WERI-Rb-1 (cell line): ENCODE results near the gene NDRG4.
"Not testable (repeated sequence)": the region's sequence is repeated elsewhere in the genome, so short reads cannot be mapped to it uniquely, and the experiment has no call there.

ENCODE experiments used
- DNase-seq: peaks from one replicate; pipeline ENCODE4 v3.0.0-alpha.2; 2020
- H3K27ac ChIP-seq: fragments of 250-450 bp; sonication (Bioruptor Pico); 2 replicates; pipeline ENCODE4 v1.5.1; 2020; ENCODE audit warnings: mild to moderate bottlenecking, moderate library complexity
- H3K27me3 ChIP-seq: fragments of 250-450 bp; sonication (Bioruptor Pico); 2 replicates; pipeline ENCODE4 v1.5.1; 2021; ENCODE audit warnings: mild to moderate bottlenecking, low read depth, moderate library complexity; ENCODE audit not compliant: insufficient read depth, severe bottlenecking
- H3K36me3 ChIP-seq: fragments of 250-450 bp; sonication (Bioruptor Pico); 2 replicates; pipeline ENCODE4 v1.5.1; 2020; ENCODE audit warnings: mild to moderate bottlenecking, moderate library complexity
- H3K4me3 ChIP-seq: 2 replicates; pipeline ENCODE4 v1.5.1; 2011; ENCODE audit warnings: low read depth, mild to moderate bottlenecking, control low read depth, low read length
- H3K9me3 ChIP-seq: fragments of 250-450 bp; sonication (Bioruptor Pico); 2 replicates; pipeline ENCODE4 v1.5.1; 2021; ENCODE audit warnings: mild to moderate bottlenecking, moderate library complexity; ENCODE audit not compliant: severe bottlenecking
- CTCF ChIP-seq: IDR thresholded peaks from 2 replicates; pipeline ENCODE4 v1.5.1; 2011; ENCODE audit warnings: low read depth, mild to moderate bottlenecking, control low read depth, inconsistent platforms, low read length

NDRG4 gene

GRCh38 chr16:58485184-58485887 lies 14.6 kb upstream of the NDRG4 start:
- Histone ChIP-seq H3K4me3 (no peak overlapping the region), H3K36me3 (no peaks in the 10 kb centered on the region), H3K27ac (no peak overlapping the region), H3K9me3 (no peaks in the 10 kb centered on the region), H3K27me3 (no peaks in the 10 kb centered on the region)
- TF ChIP-seq CTCF = no peak
- DNase-seq = no peak

- no peaks in the 10 kb centered on the region for H3K9me3 ChIP-seq
- no peaks in the 10 kb centered on the region for H3K27me3 ChIP-seq
- TF ChIP-seq CTCF = peak; percentile 96
- H3K36me3 ChIP-seq = no peaks in the 10 kb centered on the region
- no peak overlapping the region for H3K27ac ChIP-seq
- no peak overlapping the region for H3K4me3 ChIP-seq
- peak; percentile 89 for DNase-seq
Measured at GRCh38 chr16:58487566-58488351, 12.2 kb upstream of the NDRG4 start.

GRCh38 chr16:58488531-58488930 lies 11.4 kb upstream of the NDRG4 start:
- no peak overlapping the region for H3K4me3 ChIP-seq
- H3K27ac ChIP-seq = no peak overlapping the region
- no peak for DNase-seq
- 0 out of 2 replicates have a peak, but pooled peaks have one; percentile 18 for TF ChIP-seq CTCF
- no peaks in the 10 kb centered on the region for H3K9me3 ChIP-seq
- no peaks in the 10 kb centered on the region for H3K27me3 ChIP-seq
- no peaks in the 10 kb centered on the region for H3K36me3 ChIP-seq

- no peak for DNase-seq
- no peaks in the 10 kb centered on the region for H3K36me3 ChIP-seq
- no peak overlapping the region for H3K27ac ChIP-seq
- no peak overlapping the region for H3K4me3 ChIP-seq
- no peaks in the 10 kb centered on the region for H3K9me3 ChIP-seq
- H3K27me3 ChIP-seq = no peaks in the 10 kb centered on the region
- TF ChIP-seq CTCF = no peak
Measured at GRCh38 chr16:58490065-58490464, 9.9 kb upstream of the NDRG4 start.

- not testable (repeated sequence) for DNase-seq, H3K4me3 ChIP-seq, H3K27me3 ChIP-seq
Measured at GRCh38 chr16:58490539-58490938, 9.4 kb upstream of the NDRG4 start.

GRCh38 chr16:58492066-58492465 lies 7.9 kb upstream of the NDRG4 start:
- H3K27ac ChIP-seq = no peak overlapping the region
- DNase-seq = no peak
- TF ChIP-seq CTCF = no peak
- no peaks in the 10 kb centered on the region for H3K27me3 ChIP-seq
- H3K36me3 ChIP-seq = no peaks in the 10 kb centered on the region
- H3K4me3 ChIP-seq = no peak overlapping the region
- no peaks in the 10 kb centered on the region for H3K9me3 ChIP-seq

More at GRCh38 chr16:58490539-58490938, 9.4 kb upstream of the NDRG4 start:
- not testable (repeated sequence) for H3K36me3 ChIP-seq, H3K9me3 ChIP-seq, H3K27ac ChIP-seq
